Measurements from ENCODE around the gene ASTN2.
A peak's percentile ranks its signal among the peaks of the same experiment; 100 is the strongest.

ASTN2 gene

DNA sequence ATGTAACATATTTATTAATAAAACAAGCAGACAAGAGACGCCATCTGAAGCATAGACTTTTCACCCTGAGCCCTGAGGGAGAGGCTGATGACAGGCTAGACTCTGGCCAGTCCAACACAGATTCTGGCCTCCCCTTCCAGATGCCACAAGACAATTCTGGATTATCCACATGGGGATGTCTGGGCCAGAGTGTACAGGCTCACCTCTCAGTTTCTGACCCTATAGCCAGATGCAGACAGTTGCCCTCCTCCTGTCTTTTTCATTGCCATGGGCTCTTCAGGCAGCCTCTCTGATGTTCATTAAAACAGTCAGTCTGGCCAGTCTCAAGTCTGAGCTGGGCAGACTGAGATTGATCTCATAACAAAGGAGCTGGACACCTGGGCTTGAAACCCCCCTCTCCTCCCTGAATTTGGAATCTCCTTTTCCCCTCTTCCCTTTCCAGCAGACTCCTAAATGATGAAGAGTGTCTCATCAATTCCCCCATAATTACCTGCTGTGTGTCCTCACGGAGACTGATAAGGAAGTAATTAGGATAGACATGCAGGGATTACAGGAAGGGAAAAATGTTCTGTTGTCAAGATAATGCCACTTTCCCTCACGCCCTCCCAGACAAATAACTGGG lies 89.6 kb downstream of the ASTN2 start:
- H3K27me3 ChIP-seq (ENCODE audit: insufficient read depth, low read depth, severe bottlenecking), result no peaks in the 10 kb centered on the region
- peaks cover 20% of the 10 kb centered on the region for H3K36me3 ChIP-seq
- TF ChIP-seq, protein P1, sequence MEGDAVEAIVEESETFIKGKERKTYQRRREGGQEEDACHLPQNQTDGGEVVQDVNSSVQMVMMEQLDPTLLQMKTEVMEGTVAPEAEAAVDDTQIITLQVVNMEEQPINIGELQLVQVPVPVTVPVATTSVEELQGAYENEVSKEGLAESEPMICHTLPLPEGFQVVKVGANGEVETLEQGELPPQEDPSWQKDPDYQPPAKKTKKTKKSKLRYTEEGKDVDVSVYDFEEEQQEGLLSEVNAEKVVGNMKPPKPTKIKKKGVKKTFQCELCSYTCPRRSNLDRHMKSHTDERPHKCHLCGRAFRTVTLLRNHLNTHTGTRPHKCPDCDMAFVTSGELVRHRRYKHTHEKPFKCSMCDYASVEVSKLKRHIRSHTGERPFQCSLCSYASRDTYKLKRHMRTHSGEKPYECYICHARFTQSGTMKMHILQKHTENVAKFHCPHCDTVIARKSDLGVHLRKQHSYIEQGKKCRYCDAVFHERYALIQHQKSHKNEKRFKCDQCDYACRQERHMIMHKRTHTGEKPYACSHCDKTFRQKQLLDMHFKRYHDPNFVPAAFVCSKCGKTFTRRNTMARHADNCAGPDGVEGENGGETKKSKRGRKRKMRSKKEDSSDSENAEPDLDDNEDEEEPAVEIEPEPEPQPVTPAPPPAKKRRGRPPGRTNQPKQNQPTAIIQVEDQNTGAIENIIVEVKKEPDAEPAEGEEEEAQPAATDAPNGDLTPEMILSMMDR (IDR thresholded peaks at IDR 0.05; ENCODE audit: low read depth, low read length), result no peak
- H3K27ac ChIP-seq, result 0 out of 2 replicates have a peak overlapping the region, but pooled peaks have one; percentile 3
- H3K9me3 ChIP-seq (ENCODE audit: severe bottlenecking), result no peaks in the 10 kb centered on the region
- peak; percentile 35 for DNase-seq
- H3K4me3 ChIP-seq (ENCODE audit: low read depth, low read length), result no peak overlapping the region

DNA sequence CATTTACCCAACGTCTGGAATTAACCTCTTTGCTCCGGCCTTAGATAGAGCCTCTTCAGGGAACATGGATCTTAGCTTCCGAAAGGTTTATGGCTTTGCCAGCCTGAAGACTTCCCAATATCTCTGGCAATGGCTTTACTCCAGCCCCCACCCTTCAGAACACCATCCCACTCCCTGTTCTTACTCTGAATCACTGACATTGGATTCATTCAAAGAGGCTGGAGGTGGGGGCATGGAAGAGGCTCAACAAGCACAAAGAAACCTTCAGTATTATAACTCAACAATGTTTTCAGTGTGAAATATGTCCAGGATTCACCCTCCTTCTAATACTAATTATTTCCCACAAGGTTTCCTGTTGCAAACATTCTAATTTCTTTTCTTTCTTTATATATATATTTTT lies 91.5 kb downstream of the ASTN2 start:
- Histone ChIP-seq H3K27ac (no peak overlapping the region), H3K9me3 (ENCODE audit: severe bottlenecking) (no peaks in the 10 kb centered on the region), H3K4me3 (ENCODE audit: low read depth, low read length) (no peak overlapping the region), H3K27me3 (ENCODE audit: insufficient read depth, low read depth, severe bottlenecking) (no peaks in the 10 kb centered on the region), H3K36me3 (peaks cover 21% of the 10 kb centered on the region)
- TF ChIP-seq, protein P1 (IDR thresholded peaks at IDR 0.05; ENCODE audit: low read depth, low read length), result no peak
- no peak for DNase-seq

DNA sequence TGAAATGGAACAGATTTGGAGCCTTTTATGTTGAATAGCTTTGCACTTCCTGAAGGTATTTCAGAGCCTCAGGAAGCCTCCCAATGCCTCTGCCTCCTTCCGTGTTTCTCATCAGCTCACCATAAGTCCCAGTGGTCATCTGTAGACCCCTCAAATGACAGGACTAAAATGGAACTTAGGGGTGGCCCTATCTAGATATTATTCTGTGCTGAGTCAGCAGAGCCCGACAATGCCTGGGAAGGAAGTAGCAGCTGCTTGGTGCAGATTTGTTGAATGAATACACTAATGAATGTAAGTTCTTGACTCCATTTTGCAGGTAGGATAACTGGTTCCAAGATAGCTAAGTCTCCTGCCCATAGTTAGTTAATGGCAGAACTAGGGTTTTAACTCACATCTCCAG lies 97.7 kb downstream of the ASTN2 start:
- H3K9me3 ChIP-seq (ENCODE audit: severe bottlenecking), result no peaks in the 10 kb centered on the region
- H3K4me3 ChIP-seq (ENCODE audit: low read depth, low read length), result no peak overlapping the region
- peaks cover 6% of the 10 kb centered on the region; the same call in 1 of the 2 replicates for H3K36me3 ChIP-seq
- H3K27me3 ChIP-seq (ENCODE audit: insufficient read depth, low read depth, severe bottlenecking), result no peaks in the 10 kb centered on the region
- no peak overlapping the region for H3K27ac ChIP-seq
- TF ChIP-seq, protein P1 (IDR thresholded peaks at IDR 0.05; ENCODE audit: low read depth, low read length), result no peak
- DNase-seq, result no peak

DNA sequence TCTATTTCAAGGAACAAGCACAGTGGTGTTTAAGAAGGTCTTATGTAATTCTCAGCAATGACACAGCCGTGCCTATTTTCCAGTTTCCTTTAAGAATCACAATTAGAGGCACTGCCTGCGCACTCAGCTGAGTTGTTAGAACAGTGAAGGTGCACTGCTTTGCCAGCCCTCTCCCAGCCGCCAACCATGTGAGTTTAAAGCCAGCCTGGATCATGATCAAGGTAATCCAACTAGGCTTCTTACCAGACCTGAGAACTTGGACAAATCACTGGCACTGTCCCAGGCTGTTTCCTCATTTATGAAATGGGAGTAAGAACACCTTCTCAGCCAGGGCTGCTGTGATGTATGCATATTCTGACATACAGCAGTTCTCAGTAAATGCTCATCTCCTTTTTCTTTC lies 99.6 kb downstream of the ASTN2 start:
- DNase-seq, result peak; percentile 52
- no peak overlapping the region for H3K27ac ChIP-seq
- TF ChIP-seq, protein P1 (IDR thresholded peaks at IDR 0.05; ENCODE audit: low read depth, low read length), result no peak

DNA sequence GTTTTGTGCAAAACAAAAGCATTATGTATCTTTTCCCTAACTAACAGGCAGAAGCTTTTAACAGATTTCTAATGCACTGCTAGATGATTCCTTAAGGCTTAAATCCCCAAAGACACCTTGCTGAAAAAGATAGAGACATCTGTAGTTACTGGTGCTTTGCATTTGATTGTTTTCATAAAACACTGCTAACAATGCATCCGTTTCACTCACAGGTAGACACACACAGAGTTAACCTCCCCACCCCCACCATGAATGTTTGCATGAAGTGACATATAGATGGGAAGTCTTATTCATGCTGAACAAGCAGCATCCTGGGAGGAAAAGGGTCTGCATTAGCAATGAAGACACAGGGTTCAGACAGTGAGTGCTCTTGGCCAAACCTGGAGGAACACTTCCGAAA lies 100.9 kb downstream of the ASTN2 start:
- no peak for DNase-seq
- Histone ChIP-seq H3K27me3 (ENCODE audit: insufficient read depth, low read depth, severe bottlenecking) (no peaks in the 10 kb centered on the region), H3K4me3 (ENCODE audit: low read depth, low read length) (no peak overlapping the region), H3K36me3 (peaks cover 2% of the 10 kb centered on the region; the same call in 1 of the 2 replicates), H3K9me3 (ENCODE audit: severe bottlenecking) (no peaks in the 10 kb centered on the region), H3K27ac (no peak overlapping the region)
- TF ChIP-seq, protein P1 (IDR thresholded peaks at IDR 0.05; ENCODE audit: low read depth, low read length), result no peak

More for the DNA sequence above, 99.6 kb downstream of the ASTN2 start:
- Histone ChIP-seq H3K4me3 (ENCODE audit: low read depth, low read length) (no peak overlapping the region), H3K9me3 (ENCODE audit: severe bottlenecking) (no peaks in the 10 kb centered on the region), H3K36me3 (0 out of 2 replicates have a peak, but pooled peaks cover 2% of the 10 kb centered on the region), H3K27me3 (ENCODE audit: insufficient read depth, low read depth, severe bottlenecking) (no peaks in the 10 kb centered on the region)

DNA sequence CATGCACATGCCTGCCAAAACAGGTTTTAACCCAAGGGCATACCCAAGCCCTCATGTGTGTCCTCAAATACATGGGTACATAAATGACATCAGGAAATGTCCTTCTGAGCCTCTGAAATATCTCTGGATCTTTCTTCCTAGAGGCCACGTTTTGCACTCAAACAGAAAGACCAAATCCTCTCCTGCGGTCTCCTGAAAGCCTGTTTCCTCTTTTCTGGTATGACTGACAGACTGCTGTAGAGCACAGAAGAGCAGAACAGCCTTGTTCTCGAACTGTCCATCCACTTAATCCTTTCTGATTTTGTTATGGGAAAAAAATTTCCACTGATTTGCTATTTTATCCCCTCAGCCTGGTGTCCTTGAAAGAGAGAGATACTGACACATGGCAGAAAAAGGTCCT lies 107.2 kb downstream of the ASTN2 start:
- TF ChIP-seq, protein P1 (IDR thresholded peaks at IDR 0.05; ENCODE audit: low read depth, low read length), result no peak
- no peak overlapping the region for H3K4me3 ChIP-seq (ENCODE audit: low read depth, low read length)
- no peaks in the 10 kb centered on the region for H3K27me3 ChIP-seq (ENCODE audit: insufficient read depth, low read depth, severe bottlenecking)
- H3K27ac ChIP-seq, result no peak overlapping the region
- DNase-seq, result no peak
- H3K9me3 ChIP-seq (ENCODE audit: severe bottlenecking), result no peaks in the 10 kb centered on the region
- peaks cover 4% of the 10 kb centered on the region for H3K36me3 ChIP-seq
